Astrocyte of the cerebellum (primary cell): Measurements from ENCODE around the gene SMOC2.

Experiments used
- DNase-seq: peaks from one replicate; pipeline ENCODE4 v3.0.0-alpha.2; 2011; ENCODE audit warnings: low read depth
- H3K4me3 ChIP-seq: 2 replicates; pipeline ENCODE4 v1.5.1; 2011; ENCODE audit warnings: mild to moderate bottlenecking, low read depth, low read length, moderate library complexity
- CTCF ChIP-seq: IDR thresholded peaks from 2 replicates; pipeline ENCODE4 v1.5.1; 2012; ENCODE audit warnings: low read length, low read depth, moderate library complexity, mild to moderate bottlenecking; ENCODE audit errors: missing control alignments
- in situ Hi-C: cut with HindIII; loops from 2 replicates; pipeline ENCODE4 v1.10.0; 2017; ENCODE audit warnings: low sequenced_read_pairs

Gene SMOC2

GRCh38 chr6:168662301-168662936 lies 221.4 kb downstream of the SMOC2 start:
- no peak overlapping the region for H3K4me3 ChIP-seq
- no peak for TF ChIP-seq CTCF
- DNase-seq = no peak
- in situ Hi-C loops = no loop called here

- no peak overlapping the region for H3K4me3 ChIP-seq
- no peak for DNase-seq
- in situ Hi-C loops = no loop called here
- TF ChIP-seq CTCF = no peak
These were observed 222.1 kb downstream of the SMOC2 start for GRCh38 chr6:168663041-168663440.

GRCh38 chr6:168664956-168665355 lies 224.0 kb downstream of the SMOC2 start:
- no peak for TF ChIP-seq CTCF
- H3K4me3 ChIP-seq = no peak overlapping the region
- DNase-seq = no peak
- in situ Hi-C loops = no loop called here

- DNase-seq = no peak
- no peak for TF ChIP-seq CTCF
- in situ Hi-C loops = no loop called here
These were observed 225.2 kb downstream of the SMOC2 start for GRCh38 chr6:168666170-168666569.

GRCh38 chr6:168666699-168667427 lies 225.9 kb downstream of the SMOC2 start:
- H3K4me3 ChIP-seq = no peak overlapping the region
- in situ Hi-C loops = no loop called here
- no peak for TF ChIP-seq CTCF
- no peak for DNase-seq

More at GRCh38 chr6:168666170-168666569, 225.2 kb downstream of the SMOC2 start:
- H3K4me3 ChIP-seq = no peak overlapping the region

GRCh38 chr6:168667428-168667805 lies 226.4 kb downstream of the SMOC2 start:
- no peak for TF ChIP-seq CTCF
- no peak overlapping the region for H3K4me3 ChIP-seq
- in situ Hi-C loops = no loop called here
- no peak for DNase-seq
